Stimulated activated CD4-positive, alpha-beta T cell treated with anti-CD3 and anti-CD28 coated beads, Interleukin-2, amount 100 ng/mL, for 4 hours (primary cell): ENCODE results near the gene TENM3.

Experiments used
- DNase-seq: peaks from one replicate; pipeline ENCODE4 v3.0.0-alpha.2; 2020; ENCODE audit warnings: low read depth

Gene TENM3

GRCh38 chr4:182288534-182288933, 45.3 kb downstream of the TENM3 start:
- no peak for DNase-seq

- DNase-seq, result no peak
Measured at GRCh38 chr4:182289809-182290208, 46.6 kb downstream of the TENM3 start.

- no peak for DNase-seq
Measured at GRCh38 chr4:182291175-182291574, 48.0 kb downstream of the TENM3 start.

- no peak for DNase-seq
Measured at GRCh38 chr4:182291597-182292270, 48.5 kb downstream of the TENM3 start.

GRCh38 chr4:182292612-182293011, 49.4 kb downstream of the TENM3 start:
- DNase-seq, result no peak

GRCh38 chr4:182293691-182294255, 50.6 kb downstream of the TENM3 start:
- no peak for DNase-seq

- no peak for DNase-seq
Measured at GRCh38 chr4:182294451-182294850, 51.2 kb downstream of the TENM3 start.

GRCh38 chr4:182297659-182298058, 54.5 kb downstream of the TENM3 start:
- no peak for DNase-seq

- no peak for DNase-seq
Measured at GRCh38 chr4:182301736-182302135, 58.5 kb downstream of the TENM3 start.

- DNase-seq, result no peak
Measured at GRCh38 chr4:182303847-182304246, 60.6 kb downstream of the TENM3 start.

GRCh38 chr4:182306792-182307507, 63.7 kb downstream of the TENM3 start:
- no peak for DNase-seq

- no peak for DNase-seq
Measured at GRCh38 chr4:182307746-182308145, 64.5 kb downstream of the TENM3 start.

- no peak for DNase-seq
Measured at GRCh38 chr4:182309877-182310276, 66.7 kb downstream of the TENM3 start.

GRCh38 chr4:182310316-182310715, 67.1 kb downstream of the TENM3 start:
- DNase-seq, result no peak

- no peak for DNase-seq
Measured at GRCh38 chr4:182310962-182311361, 67.8 kb downstream of the TENM3 start.

GRCh38 chr4:182314537-182314936, 71.3 kb downstream of the TENM3 start:
- DNase-seq, result no peak

- DNase-seq, result no peak
Measured at GRCh38 chr4:182318256-182318655, 75.1 kb downstream of the TENM3 start.

GRCh38 chr4:182320092-182320491, 76.9 kb downstream of the TENM3 start:
- DNase-seq, result no peak

GRCh38 chr4:182320580-182320979, 77.4 kb downstream of the TENM3 start:
- DNase-seq, result no peak

GRCh38 chr4:182324282-182324681, 81.1 kb downstream of the TENM3 start:
- DNase-seq, result no peak

- no peak for DNase-seq
Measured at GRCh38 chr4:182325397-182325796, 82.2 kb downstream of the TENM3 start.

GRCh38 chr4:182325848-182326255, 82.7 kb downstream of the TENM3 start:
- no peak for DNase-seq

GRCh38 chr4:182328505-182328904, 85.3 kb downstream of the TENM3 start:
- DNase-seq, result no peak
